Islet precursor cell (in vitro differentiated cells): ENCODE data around the gene RAG2.

ENCODE experiments used
- DNase-seq: peaks from one replicate; pipeline ENCODE4 v3.0.0-alpha.2; 2018

Gene RAG2

DNA sequence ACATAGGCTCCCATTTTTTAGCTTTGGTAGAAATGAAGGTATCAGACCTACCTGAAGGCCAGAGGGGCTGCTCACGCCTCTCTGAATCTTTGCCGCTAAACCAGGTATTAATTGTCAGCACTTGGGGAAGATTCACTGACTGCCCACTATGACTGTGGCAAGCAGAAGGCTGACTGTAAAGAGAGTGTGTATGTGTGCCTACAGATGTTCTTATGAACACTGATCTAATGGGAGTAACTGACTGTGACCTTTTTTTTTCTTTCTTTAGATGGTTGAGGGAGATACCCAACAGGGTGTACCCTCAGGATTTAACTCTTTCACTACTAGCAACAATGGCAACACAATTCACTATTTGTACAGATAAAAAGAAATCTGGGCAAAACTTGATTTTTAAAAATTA lies at the start of gene RAG2:
Gene RAG2, minus strand, starts transcription at position 186 of the 400 bp plus-strand sequence. CDS start 4,068 bp downstream, outside the sequence.
- no peak for DNase-seq

DNA sequence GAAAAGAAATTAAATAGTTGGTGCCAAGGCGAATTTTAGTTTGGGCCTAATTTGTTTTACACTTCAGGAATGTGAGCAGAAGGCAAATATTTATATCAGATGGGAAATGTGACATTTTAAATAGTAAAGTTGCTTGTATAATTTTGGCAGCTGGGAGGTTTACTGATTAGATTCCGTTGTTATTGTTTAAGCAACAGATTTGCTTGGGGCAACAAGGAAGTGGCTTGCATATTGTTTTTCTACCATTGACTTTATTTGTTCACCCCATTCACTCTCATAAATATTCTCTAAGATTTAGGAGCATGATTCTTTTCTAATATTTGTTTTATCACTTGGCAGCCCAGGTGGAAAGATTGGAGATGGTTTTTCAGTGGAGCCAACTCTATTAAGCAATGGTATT lies 40.5 kb upstream of the RAG2 start:
- DNase-seq, result no peak

DNA sequence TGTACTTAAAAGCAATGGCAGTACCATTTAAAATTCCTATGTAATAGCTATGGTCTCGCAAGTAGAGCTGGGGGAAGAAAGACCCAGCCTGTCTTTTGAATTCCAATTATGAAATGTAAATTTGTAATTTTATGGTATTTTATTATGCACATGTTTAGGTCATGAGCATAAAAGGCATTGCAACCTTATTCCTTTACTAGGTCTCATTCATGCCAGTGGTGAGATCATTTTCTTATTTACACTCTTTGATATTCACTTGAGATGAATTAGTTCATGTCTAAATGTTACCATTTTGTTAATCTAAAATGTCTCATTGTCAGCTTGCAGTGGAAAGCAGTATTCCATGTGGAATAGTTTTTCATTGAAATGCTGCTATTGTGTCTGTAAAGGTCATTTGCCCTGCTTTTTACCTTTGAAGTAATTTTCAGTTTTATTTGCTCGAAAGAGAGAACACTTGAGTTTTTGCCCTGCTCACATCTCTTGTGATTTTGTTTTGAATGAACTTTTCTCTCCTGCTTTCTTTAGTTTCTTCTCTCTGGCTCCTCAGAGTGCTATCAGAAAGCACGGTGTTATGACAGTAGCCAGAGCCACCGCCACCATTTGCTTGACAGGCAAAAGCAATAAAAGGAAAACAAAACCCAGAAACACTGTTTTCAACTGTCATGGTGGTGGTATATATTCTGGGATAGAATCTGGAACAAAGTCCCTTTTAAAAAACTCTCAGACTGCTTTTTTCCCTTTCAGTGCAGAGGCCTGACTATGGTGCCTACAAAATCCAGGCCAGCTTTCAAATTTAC lies 37.2 kb upstream of the RAG2 start:
- DNase-seq, result peak; percentile 59

DNA sequence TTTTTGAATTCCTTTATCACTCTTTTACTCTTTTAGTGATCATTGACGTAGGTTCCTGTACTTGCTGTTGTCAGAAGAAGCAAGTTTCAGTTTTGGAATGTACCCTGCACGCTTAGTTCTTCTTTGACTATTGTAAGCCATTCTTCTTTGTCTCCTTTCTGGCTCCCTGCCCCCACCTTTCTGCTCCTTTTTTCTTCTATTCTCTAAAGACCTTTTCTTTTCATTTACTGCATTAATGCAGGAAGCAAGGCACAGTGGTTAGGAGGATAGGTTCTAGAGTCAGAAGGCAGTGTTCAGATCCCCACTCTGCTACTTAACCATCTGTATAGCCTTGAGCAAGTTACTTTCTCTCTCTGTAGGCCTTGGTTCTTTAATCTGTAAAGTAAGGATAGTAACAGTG lies 33.7 kb upstream of the RAG2 start:
- DNase-seq, result no peak

DNA sequence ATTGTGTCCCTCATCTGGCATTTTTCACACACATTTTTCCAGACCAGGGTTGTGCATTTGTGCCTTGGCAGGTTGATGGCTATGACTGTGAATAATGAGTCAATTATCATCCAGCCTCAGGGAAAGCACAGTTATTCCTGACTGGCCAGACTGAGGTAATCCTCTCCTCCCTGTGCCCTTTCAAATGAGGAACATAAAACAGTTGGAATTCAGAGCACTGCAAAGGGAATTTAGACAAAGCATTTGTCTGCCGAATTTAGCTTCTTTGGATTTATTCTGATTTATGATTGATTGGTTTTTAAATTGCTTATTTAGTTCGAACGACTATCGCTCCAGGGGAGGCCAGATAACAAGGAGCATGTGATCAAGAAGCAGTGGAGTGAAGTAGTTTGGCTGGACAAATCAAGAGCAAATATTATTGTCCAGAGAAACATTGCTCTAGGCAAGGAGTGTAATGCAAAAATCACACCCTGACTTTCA lies 30.8 kb upstream of the RAG2 start:
- DNase-seq, result peak; percentile 65

DNA sequence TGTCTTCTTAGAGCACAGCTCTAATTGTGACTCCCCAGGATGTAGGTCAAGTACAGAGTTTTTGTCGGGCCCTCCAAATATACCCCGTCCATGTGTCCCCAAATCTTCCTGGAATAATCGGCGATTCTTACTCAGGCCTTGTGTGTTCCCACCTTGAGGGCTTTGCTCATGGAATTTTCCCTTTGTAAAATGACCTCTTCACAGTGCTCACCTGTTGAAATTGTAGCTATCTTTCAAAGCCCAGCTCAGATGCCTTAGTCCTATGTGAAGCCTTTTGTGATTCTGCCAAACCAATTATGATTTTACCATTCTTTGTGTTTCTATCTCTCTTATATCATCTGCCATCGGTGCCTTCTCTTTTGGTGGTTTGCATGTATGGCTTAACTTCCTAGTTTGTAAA lies 30.1 kb upstream of the RAG2 start:
- no peak for DNase-seq

DNA sequence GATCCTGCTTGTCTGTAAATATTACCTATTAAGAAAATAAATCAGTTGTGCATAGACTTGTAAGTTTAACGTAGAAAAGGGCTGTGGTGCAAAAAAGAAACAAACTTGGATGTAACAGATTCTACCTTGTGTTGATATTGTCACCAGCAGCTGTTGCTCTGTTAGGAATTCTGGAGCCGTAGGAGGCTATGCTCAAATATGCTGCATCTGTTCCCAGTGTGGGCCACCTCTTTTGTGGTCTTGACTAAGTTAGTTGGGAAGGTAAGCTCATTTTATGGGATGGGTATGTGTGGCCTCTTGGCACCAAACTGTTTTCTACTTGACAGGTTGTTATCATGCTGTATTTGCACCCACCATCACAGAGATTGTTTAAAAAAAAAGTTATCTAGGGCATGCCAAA lies 29.4 kb upstream of the RAG2 start:
- DNase-seq, result no peak

DNA sequence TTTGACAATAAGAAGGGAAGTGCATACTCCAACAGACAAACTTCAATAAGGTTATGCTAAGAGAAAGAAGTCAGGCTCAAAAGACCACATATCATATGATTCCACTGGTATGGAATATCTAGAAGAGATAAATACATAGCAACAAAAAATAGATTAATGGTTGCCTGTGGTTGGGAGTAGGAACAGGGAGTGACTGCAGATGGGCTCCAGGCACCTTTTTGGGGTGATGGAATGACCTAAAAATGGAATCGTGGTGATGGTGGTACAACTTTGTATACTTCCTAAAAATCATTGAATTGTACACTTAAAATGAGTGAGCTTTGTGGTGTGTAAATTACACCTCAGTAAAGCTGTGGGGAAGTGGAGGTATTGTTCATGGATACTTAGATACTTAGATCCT lies 29.0 kb upstream of the RAG2 start:
- DNase-seq, result no peak

DNA sequence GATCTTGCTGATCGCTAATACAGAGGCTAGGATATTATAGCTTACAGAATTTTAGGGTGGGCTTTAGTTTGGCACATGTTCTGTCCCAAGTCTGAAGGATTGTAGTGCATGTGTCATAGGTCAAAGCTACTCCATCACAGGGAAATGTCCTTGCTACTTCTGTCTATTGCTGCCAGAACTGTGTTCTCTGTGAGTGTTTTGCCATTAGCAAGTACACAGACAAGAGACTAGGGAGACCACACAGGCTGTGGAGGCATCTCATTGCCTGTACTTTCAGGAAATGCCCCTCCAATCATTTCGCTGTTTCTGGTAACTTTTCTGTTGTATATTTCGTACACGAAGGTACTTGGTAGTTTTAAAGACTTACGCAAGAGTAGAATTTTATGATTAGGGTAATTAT lies 25.5 kb upstream of the RAG2 start:
- DNase-seq, result no peak

DNA sequence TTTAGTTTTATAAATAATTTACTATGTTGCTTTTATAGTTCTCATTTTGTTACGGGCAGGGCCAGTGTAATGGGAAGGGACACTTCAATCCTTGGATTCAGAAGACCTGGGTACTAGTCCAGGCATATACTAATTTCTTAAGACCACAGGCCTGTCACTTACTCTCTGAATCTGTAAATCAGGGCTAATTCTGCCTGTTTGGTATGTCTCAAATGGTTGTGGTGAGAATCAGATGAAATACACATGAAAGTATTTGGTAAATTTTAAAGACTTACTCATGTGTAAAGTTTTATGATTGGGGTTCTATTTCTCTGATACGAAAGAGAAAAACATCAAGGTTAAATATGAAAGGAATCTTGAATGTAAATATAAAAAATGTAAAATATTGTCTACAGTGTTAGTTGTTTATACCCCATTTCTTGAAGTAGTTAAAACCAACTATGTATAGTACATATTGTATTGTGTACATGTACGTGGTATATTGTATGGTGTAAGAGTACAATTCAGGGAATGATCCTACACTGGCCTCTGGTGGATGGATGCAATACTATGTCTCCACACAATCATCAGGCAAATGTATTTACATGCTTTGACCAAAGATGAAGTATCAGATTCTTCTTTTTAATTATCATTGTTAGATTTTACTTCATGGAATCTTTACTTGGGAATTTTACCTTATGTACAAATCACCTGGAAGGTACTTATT lies 24.5 kb upstream of the RAG2 start:
- DNase-seq, result no peak

DNA sequence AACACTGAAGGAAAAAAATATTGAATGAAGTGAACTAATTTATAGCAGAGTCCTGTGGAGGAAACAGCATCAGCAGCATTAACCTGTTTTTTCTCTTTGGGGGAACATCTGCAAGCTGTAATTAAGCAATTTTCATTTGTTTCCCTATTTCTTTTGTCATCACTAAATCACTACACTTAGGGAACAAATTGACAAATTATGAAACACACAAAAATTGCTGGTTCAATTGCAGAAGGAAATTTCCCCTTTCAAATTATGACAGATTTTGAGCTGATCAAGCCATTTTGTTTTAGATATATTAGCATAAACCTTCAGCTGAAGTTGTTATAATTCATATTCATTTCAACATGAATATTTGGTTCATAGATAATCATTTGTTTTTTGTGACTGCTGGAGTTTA lies 22.2 kb upstream of the RAG2 start:
- DNase-seq, result no peak

DNA sequence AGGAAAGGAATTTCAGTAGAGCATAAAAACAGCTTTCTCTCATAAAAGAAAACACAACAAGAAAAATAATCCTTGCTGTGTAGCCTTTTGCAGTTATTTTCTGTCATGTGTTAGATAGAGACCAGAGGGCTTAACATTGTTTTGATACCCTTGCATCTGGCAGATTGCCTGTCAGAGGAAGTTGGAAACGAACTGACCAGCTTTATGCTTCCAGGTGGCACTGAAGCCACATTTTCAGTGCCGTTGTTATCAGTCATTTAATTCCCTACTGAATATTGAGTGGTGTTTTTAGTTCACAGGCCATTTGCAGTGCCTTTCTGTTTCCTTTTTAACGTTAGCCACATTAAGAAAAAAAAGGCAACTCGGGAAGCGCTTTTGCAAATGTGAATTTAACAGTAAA lies 21.5 kb upstream of the RAG2 start:
- DNase-seq, result no peak

DNA sequence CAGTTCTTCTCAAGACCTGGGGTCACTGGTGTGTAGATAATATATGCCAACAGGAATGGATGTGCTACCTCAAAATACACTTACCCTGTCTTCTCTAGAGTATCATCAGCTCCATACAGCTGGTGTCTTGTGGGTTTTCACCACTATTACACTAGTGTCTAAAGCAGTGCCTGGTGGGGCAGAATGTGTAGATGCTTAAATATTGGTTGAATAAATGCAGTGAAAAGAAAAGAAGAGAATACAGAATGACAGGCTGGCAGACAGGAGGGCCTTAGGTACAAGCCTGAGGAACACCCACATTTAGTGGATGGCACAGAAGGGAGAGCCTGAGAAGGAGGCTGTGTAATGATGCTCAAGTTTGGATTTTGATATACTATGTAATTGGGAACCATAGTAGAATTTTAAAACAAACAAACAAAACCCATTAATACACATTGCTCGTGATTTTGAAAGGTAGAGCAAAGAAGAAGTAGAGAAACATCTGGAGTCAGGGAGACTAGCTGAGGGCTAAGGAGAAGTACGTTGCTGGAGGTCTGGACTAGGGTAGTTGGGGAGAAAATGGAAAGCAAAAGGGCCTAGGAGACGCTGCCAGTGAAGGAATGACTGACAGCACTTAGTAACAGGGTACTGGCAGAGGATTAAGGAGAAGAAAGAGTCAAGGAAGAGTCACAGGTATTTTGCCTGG lies 20.5 kb upstream of the RAG2 start:
- no peak for DNase-seq

DNA sequence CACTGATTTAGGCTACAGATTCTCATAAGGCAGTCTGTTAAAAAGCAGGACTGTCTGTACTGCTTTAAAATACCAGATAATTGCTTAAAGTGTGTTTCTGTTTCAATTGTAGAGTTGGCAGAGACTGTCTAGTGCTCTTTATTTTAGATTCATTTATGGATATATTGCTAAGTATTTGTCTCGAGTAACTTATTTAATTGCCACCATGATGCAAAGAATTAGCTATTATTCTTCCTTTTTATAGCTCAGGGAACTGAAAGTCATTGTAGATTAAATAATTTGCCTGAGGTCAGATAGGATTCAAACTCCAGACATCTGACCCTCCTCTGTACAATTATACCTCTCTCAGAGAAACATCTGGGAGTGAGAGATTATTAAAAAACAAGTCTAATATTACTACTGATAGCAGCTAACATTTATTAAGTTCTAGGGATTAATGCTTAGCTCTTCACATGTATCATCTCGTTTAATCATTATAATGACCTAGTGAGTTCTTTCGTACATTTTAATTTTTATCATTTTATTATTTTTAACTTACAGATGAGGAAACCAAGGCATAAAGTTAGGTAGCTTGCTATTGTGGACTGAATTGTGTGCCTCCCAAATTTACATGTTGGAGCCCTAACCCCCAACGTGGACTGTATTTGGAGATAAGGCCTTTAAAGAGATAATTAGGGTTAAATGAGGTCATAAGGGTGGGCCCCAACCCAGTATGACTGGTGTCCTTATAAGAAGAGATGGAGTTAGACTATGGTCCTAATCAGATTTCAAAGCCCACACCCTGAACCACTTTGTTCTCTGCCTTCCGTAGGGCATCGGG lies 19.7 kb upstream of the RAG2 start:
- no peak for DNase-seq

DNA sequence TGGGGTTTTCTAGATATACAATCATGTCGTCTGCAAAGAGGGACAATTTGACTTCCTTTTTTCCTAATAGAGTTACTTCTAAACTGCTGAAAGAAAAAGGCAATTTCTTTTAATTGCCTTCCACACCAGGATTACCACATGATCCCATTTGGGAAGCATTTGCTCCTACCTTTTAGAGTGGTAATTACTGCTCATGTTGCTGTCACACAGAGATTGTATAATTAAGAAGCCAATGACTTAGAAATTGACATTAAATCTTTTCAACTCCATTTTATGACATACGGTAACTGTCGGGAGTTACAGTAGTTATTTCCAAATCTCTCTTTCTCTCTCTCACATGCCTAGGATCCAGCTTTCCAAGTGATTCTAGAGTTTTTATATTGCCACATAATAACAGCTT lies 17.8 kb upstream of the RAG2 start:
- DNase-seq, result no peak

DNA sequence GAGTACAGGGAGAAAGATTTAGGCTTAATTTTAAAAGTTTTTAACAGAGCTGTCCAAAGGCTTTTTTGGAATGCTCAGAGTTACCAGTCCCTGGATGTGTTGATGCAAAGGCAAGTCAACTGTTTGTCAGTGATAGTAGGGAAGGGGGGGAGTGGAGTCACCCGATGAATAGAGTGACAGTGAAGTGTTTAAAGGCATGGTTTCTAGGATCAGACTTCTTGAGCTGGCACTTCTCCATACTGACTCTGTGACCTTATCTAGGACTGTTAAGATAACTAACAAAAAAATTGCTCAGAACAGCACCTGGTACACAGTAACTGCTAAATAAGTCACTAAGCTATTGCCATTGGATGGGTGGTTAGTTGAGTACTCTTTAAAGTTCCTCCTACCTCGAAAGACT lies 11.3 kb upstream of the RAG2 start:
- no peak for DNase-seq

DNA sequence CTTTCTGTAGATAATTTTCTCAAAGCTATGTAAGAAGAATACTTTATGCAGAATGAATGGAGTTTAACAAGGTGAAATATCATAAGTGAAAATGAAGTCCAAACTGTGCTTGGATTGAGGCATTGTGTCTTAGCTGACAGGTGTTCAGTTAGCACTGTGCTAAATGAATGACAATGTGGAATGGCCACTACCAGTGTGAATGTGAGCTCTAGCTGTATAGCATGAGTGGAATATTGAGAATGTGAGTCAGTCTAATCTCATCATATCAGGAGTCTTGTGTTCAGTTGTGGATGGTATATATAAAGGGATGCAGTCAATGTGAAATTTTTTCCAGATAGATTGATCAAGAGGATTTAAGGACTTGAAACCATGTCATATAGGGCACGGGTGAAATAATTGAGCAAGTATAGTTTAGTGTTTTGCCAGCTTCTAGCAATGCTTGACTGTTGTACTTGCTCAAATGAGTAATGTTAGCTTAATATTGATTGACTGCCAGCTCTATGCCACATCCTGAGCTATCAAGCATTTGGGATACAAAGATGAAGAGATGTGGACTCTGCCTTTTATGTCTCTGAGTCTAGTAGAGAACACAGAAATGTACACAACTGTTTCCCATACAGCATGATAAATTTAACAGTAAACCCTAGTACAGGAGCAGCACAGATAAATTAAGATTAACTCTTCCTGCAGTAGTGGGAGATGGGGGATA lies 10.6 kb upstream of the RAG2 start:
- no peak for DNase-seq

DNA sequence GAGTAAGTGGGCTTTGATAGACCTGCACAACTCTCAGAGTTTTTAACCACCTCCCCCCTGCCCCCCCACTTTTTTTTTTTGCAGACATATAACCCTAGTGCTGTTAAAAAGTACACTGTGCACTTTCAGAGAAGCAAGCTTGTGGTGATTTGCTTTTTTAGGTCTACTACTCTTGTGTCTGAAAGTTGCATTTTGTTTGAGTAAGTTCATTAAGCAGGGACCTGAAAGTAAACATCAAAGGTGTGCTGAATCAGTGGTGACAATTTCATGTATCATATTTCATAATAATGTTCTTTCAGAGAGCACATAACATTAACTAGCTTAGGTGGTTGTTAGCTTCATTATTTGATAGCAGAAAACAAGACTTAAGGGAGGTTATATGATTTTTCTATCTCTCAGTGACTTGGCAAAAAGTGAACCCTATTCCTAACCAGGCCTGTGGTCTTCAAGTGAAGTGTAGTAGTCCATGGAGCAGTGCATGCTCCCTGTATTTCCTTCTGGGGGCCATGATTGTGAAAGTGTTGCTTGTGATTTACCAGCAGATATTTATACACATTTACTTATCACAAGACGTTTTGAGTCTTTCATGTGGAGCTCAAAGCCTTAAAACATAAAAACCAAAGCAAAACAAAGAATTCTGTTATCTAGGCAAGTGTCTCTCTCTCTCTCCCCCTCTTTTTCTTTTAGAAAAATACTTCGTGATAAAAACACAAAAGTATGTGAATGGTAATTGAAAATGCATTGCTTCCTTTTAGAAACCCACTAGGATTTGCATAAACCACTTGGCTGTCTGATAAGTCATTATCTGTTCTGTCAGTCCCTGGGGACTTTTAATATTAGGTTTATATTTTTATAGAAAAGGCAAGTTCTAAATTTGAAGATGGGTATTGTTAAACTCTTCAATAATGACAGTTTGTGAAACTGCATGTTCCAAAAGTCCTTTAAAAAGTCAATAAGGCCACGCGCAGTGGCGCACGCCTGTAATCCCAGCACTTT lies 7.5 kb upstream of the RAG2 start:
- no peak for DNase-seq

DNA sequence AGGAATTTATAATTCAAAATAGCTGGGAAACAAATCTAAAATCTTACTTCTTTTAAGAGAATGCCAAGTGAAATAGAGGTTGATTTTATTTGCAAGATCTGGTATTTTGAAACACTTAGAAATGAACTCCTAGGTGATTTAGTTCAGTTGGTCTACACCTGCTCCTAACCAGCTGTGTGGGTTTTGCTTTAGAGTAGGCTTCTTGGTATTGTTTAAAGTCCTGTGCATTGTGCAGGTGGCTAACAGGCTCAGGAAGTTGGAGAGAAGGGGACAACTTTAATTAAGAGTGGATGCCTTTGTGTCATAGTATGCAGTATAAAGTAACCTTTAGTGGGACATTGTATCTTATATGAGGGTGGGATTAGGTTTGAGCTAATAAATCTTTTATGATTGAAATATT lies 4.1 kb upstream of the RAG2 start:
- DNase-seq, result no peak

DNA sequence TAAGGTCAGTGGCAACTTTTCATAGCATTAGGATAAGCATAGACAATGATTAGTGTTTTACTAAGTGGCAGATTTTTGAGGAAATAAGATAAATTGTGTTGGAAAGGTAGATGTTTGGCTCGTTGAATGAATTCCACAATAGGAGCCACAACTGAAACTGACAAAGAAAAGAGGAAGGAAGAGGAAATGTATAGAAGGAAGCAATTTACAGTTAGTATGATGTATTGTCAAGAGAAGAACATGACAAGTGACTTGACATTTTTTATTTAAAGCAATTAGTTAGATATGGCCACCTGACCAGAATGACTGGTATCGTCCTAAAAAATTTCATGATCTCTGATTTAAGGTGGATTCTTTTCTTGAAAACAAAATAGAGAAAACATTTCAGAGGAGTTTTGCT lies 3.1 kb upstream of the RAG2 start:
- no peak for DNase-seq

DNA sequence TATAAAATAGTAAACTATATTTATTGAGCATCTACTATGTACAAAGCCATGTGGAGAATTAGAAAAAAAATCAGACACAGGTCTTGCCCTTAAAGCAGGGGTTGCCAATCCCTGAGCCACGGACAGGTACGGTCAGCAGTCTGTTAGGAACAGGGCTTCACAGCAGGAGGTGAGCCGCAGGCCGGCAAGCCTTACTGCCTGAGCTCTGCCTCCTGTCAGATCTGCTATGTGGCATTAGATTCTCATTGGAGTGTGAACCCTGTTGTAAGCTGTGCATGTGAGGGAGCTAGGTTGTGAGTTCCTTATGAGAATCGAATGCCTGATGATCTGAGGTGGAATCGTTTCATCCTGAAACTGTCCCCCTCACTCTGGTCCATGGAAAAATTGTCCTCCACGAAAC lies 2.1 kb upstream of the RAG2 start:
- DNase-seq, result no peak
